ENCODE measurements around the gene EML6. TPM values are rescaled to one million over a fixed set of nuclear protein-coding genes. Genes with fewer than 3 reads are reported as not detected.

EML6 gene
- total and polyA plus RNA-seq, 2 of the 13 experiments (the other 11 are each of a cell fraction or from before 2014, with no cell fraction given), result 17.2 to 32.4 TPM

DNA sequence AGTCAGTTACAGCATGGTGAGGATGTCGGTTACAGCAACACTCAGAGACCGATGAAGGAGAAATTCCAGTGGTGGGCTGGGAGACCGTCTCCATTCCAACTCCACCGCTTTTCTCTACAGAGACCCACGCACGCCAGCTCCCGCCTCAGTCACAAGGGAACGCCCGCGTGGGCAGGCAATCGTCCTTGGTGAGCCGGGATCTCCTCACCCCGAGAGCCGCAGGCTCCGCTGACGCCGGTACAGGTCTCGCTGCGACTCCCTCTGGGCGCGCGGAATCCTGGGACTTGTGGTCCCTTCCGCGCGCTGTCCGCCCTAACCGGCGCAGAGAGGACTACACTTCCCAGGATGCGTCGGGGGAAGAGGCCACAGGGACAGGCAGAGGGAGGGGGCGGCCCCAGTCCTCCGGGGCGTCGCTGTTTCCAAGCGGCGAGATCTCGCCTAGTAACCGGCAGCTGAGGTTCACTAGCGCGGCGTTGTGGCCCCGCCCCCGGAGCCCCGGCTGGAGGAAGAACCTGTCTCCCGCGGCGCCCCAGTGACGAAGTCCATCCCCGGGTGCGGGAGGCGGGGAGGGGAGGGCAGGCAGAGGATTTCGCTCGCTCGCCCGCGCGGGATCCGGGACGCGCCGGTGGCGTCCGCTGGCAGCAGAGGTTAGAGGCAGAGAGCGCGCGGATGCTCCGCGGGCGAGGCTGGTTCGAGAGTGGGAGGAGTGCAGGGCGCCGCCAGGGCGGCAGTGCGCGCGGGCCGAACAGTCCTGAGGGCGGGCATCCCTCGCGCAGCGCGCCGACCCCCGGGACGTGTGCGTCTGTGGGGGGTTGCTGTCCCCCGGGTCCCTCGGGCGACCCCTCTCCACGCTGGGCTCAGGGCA lies at the start of gene EML6 (continued):
- peak; percentile 99 for TF ChIP-seq ZNF333 (CRISPR knock-in tag; IDR thresholded peaks at IDR 0.05; ENCODE audit: borderline replicate concordance)
- peak; percentile 63 for TF ChIP-seq EED (CRISPR knock-in tag; IDR thresholded peaks at IDR 0.05)
- no peak for TF ChIP-seq SMARCE1 (IDR thresholded peaks at IDR 0.05; ENCODE audit: borderline replicate concordance)
- peak; percentile 100 for TF ChIP-seq ZNF143 (CRISPR knock-in tag; IDR thresholded peaks at IDR 0.05)
- TF ChIP-seq ZNF781 (CRISPR knock-in tag; IDR thresholded peaks at IDR 0.05; ENCODE audit: borderline replicate concordance, not compliant biosample characterization), result peak; percentile 24
- TF ChIP-seq MED8 (CRISPR knock-in tag; IDR thresholded peaks at IDR 0.05; ENCODE audit: insufficient replicate concordance), result peak; percentile 96
- TF ChIP-seq ZNF639 (CRISPR knock-in tag; conservative IDR thresholded peaks at IDR 0.05), result peak; percentile 74
- peak; percentile 80; the same call in 1 of the 2 replicates for TF ChIP-seq ZSCAN29 (CRISPR knock-in tag; conservative IDR thresholded peaks at IDR 0.05)
- TF ChIP-seq ZNF138 (CRISPR knock-in tag; IDR thresholded peaks at IDR 0.05; ENCODE audit: low read depth), result peak; percentile 67; the same call in 1 of the 2 replicates
- 0 out of 2 replicates have a peak, but pooled peaks have one; percentile 17 for TF ChIP-seq BHLHE40 (IDR thresholded peaks at IDR 0.05; ENCODE audit: low read length)
- TF ChIP-seq ARID5B (CRISPR knock-in tag; IDR thresholded peaks at IDR 0.05), result peak; percentile 62
- TF ChIP-seq MAZ (IDR thresholded peaks at IDR 0.05; ENCODE audit: borderline replicate concordance, low read depth, low read length), result peak; percentile 98
- peak; percentile 92 for TF ChIP-seq MAZ (CRISPR knock-in tag; IDR thresholded peaks at IDR 0.05; ENCODE audit: low read depth)
- TF ChIP-seq PATZ1 (CRISPR knock-in tag; IDR thresholded peaks at IDR 0.05), result peak; percentile 92
- TF ChIP-seq, protein P1, sequence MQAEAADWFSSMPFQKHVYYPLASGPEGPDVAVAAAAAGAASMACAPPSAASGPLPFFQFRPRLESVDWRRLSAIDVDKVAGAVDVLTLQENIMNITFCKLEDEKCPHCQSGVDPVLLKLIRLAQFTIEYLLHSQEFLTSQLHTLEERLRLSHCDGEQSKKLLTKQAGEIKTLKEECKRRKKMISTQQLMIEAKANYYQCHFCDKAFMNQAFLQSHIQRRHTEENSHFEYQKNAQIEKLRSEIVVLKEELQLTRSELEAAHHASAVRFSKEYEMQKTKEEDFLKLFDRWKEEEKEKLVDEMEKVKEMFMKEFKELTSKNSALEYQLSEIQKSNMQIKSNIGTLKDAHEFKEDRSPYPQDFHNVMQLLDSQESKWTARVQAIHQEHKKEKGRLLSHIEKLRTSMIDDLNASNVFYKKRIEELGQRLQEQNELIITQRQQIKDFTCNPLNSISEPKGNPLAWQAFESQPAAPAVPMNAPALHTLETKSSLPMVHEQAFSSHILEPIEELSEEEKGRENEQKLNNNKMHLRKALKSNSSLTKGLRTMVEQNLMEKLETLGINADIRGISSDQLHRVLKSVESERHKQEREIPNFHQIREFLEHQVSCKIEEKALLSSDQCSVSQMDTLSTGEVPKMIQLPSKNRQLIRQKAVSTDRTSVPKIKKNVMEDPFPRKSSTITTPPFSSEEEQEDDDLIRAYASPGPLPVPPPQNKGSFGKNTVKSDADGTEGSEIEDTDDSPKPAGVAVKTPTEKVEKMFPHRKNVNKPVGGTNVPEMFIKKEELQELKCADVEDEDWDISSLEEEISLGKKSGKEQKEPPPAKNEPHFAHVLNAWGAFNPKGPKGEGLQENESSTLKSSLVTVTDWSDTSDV (CRISPR knock-in tag; IDR thresholded peaks at IDR 0.05), result no peak
- TF ChIP-seq XRCC5 (optimal IDR thresholded peaks at IDR 0.05; ENCODE audit: low read length), result peak; percentile 74
- peak; percentile 88 for TF ChIP-seq SRSF1 (optimal IDR thresholded peaks at IDR 0.05; ENCODE audit: low read depth, low read length)
